Astrocyte (in vitro differentiated cells and primary cell): ENCODE data around the gene NRG3. TPM values are rescaled to one million over a fixed set of nuclear protein-coding genes. Genes with fewer than 3 reads are reported as not detected.

Experiments used
- DNase-seq: peaks from one replicate; pipeline ENCODE4 v3.0.0-alpha.2; 2010; ENCODE audit warnings: low read depth
- FAIRE-seq: peaks from 2 replicates; lab custom pipeline; 2011; peaks lifted over from hg19 to GRCh38; lab: Jason Lieb, UNC
- H2AFZ ChIP-seq: 2 replicates; pipeline ENCODE4 v1.6.0; 2012; ENCODE audit warnings: low read depth, low read length, inconsistent platforms
- H3K27ac ChIP-seq: 2 replicates; pipeline ENCODE4 v1.5.1; 2011; ENCODE audit warnings: low read depth, low read length, inconsistent platforms
- H3K27me3 ChIP-seq: 2 replicates; pipeline ENCODE4 v1.6.0; 2011; ENCODE audit warnings: low read length, inconsistent platforms; ENCODE audit not compliant: insufficient read depth
- H3K36me3 ChIP-seq: 2 replicates; pipeline ENCODE4 v1.5.1; 2011; ENCODE audit warnings: low read length, inconsistent platforms; ENCODE audit not compliant: insufficient read depth
- H3K4me1 ChIP-seq: 2 replicates; pipeline ENCODE4 v1.5.1; 2011; ENCODE audit warnings: low read length, inconsistent platforms; ENCODE audit not compliant: insufficient read depth
- H3K4me2 ChIP-seq: 2 replicates; pipeline ENCODE4 v1.6.0; 2012; ENCODE audit warnings: low read length, inconsistent platforms
- H3K4me3 ChIP-seq: 2 replicates; pipeline ENCODE4 v1.5.1; 2011; ENCODE audit warnings: low read depth, mild to moderate bottlenecking, low read length, inconsistent platforms; ENCODE audit not compliant: insufficient read depth
- H3K79me2 ChIP-seq: 2 replicates; pipeline ENCODE4 v1.6.0; 2012; ENCODE audit warnings: mild to moderate bottlenecking, low read length, inconsistent platforms; ENCODE audit not compliant: insufficient read depth
- H3K9ac ChIP-seq: 2 replicates; pipeline ENCODE4 v1.6.0; 2012; ENCODE audit warnings: mild to moderate bottlenecking, low read length, inconsistent platforms
- H3K9me3 ChIP-seq: 2 replicates; pipeline ENCODE4 v1.5.1; 2012; ENCODE audit warnings: low read depth, mild to moderate bottlenecking, low read length, inconsistent platforms; ENCODE audit not compliant: insufficient read depth
- H4K20me1 ChIP-seq: 2 replicates; pipeline ENCODE4 v1.6.0; 2012; ENCODE audit warnings: low read length, inconsistent platforms; ENCODE audit not compliant: insufficient read depth
- H3K27ac Mint-ChIP-seq: one replicate; pipeline ENCODE4 v1.8.0; 2021; ENCODE audit warnings: mild to moderate bottlenecking, mixed read lengths; ENCODE audit not compliant: unreplicated experiment
- H3K27me3 Mint-ChIP-seq: one replicate; pipeline ENCODE4 v1.8.0; 2021; ENCODE audit warnings: low read depth, mixed read lengths; ENCODE audit not compliant: unreplicated experiment
- H3K36me3 Mint-ChIP-seq: one replicate; pipeline ENCODE4 v1.8.0; 2021; ENCODE audit warnings: low read depth, mixed read lengths; ENCODE audit not compliant: unreplicated experiment
- H3K4me1 Mint-ChIP-seq: one replicate; pipeline ENCODE4 v1.8.0; 2021; ENCODE audit warnings: low read depth, mixed read lengths; ENCODE audit not compliant: unreplicated experiment
- H3K4me3 Mint-ChIP-seq: one replicate; pipeline ENCODE4 v1.8.0; 2021; ENCODE audit warnings: mild to moderate bottlenecking, moderate library complexity, mixed read lengths; ENCODE audit not compliant: unreplicated experiment
- H3K9me3 Mint-ChIP-seq: one replicate; pipeline ENCODE4 v1.8.0; 2021; ENCODE audit warnings: mild to moderate bottlenecking, mixed read lengths; ENCODE audit not compliant: unreplicated experiment
- EZH2 ChIP-seq: IDR thresholded peaks from 2 replicates; pipeline ENCODE4 v1.6.1; 2012; ENCODE audit warnings: mild to moderate bottlenecking, low read length, inconsistent platforms; ENCODE audit not compliant: insufficient read depth
- total RNA-seq: library from RNA; stranded (reverse); gene quantifications from 2 replicates; pipeline ENCODE4 v1.2.1, GENCODE V29; 2021
- TF ChIP-seq, protein P1 (sequence below): IDR thresholded peaks from 2 replicates; pipeline ENCODE4 v1.5.1; 2011; ENCODE audit warnings: low read depth, mild to moderate bottlenecking, inconsistent platforms, low read length, moderate library complexity; ENCODE audit not compliant: insufficient read depth

Gene NRG3
- total RNA-seq, 1 donor from 2014 or later = 2.1 TPM

DNA sequence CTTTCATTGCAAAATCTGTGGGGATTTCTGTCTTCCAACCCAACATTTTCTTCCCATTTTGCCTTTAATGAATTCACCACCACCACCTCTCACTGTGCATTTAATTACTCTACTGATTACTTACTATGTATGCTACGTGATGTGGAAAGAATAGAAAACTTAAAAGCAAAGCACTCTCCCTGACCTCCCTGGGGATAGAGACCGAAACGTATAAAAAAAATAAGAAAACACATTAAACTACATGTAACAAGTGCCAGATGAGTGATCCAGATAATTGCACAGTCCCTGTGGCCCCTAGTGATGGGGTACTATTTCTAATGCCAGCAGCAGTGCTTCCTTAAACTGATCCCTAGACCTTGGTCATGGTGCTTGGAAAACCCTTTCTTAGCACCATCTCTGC lies 478.4 kb downstream of the NRG3 start:
- H4K20me1 ChIP-seq = no peaks in the 10 kb centered on the region
- H3K9me3 Mint-ChIP-seq = no peaks in the 10 kb centered on the region
- FAIRE-seq = no peak
- no peaks in the 10 kb centered on the region for H3K4me1 ChIP-seq
- DNase-seq = no peak
- H3K9ac ChIP-seq = no peak overlapping the region
- no peak overlapping the region for H3K4me2 ChIP-seq
- TF ChIP-seq, protein P1, sequence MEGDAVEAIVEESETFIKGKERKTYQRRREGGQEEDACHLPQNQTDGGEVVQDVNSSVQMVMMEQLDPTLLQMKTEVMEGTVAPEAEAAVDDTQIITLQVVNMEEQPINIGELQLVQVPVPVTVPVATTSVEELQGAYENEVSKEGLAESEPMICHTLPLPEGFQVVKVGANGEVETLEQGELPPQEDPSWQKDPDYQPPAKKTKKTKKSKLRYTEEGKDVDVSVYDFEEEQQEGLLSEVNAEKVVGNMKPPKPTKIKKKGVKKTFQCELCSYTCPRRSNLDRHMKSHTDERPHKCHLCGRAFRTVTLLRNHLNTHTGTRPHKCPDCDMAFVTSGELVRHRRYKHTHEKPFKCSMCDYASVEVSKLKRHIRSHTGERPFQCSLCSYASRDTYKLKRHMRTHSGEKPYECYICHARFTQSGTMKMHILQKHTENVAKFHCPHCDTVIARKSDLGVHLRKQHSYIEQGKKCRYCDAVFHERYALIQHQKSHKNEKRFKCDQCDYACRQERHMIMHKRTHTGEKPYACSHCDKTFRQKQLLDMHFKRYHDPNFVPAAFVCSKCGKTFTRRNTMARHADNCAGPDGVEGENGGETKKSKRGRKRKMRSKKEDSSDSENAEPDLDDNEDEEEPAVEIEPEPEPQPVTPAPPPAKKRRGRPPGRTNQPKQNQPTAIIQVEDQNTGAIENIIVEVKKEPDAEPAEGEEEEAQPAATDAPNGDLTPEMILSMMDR = no peak
- no peak for TF ChIP-seq EZH2
- H2AFZ ChIP-seq = no peak overlapping the region
- no peak overlapping the region for H3K4me3 Mint-ChIP-seq
- no peaks in the 10 kb centered on the region for H3K79me2 ChIP-seq
- H3K27ac ChIP-seq = no peak overlapping the region
- no peaks in the 10 kb centered on the region for H3K36me3 Mint-ChIP-seq
- H3K9me3 ChIP-seq = no peaks in the 10 kb centered on the region
- H3K27me3 Mint-ChIP-seq = no peaks in the 10 kb centered on the region
- H3K4me3 ChIP-seq = no peak overlapping the region
- H3K4me1 Mint-ChIP-seq = no peaks in the 10 kb centered on the region
- no peak overlapping the region for H3K27ac Mint-ChIP-seq
- no peaks in the 10 kb centered on the region for H3K27me3 ChIP-seq
- no peaks in the 10 kb centered on the region for H3K36me3 ChIP-seq

DNA sequence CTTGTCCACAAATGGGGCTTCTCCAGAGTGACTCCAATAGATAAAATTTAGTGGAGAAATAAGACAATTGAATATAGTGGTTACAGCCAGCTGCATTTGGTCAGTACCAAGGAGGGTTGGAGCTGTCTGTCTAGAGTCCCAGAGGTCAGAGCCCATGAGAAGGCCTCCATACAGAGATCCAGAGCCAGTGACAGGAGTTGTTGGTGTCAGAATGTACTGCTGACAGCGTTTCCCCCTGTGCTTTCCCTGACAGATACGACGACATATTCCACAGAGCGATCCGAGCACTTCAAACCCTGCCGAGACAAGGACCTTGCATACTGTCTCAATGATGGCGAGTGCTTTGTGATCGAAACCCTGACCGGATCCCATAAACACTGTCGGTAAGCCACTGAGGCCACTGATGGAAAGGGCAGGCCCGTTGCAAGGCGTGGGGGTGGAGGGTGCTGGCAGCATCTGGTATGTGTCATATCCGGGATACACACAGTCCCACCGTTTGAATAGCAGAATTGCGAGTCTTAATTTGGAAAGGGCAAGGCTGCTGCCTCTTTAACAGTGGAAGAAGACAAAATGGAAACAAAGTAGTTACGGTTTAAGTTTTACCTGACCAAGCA lies 483.6 kb downstream of the NRG3 start:
- Histone ChIP-seq H3K9me3 (no peaks in the 10 kb centered on the region), H3K4me1 (no peaks in the 10 kb centered on the region), H3K4me2 (no peak overlapping the region), H2AFZ (peak overlapping the region; percentile 43), H3K27ac (no peak overlapping the region), H4K20me1 (no peaks in the 10 kb centered on the region), H3K4me3 (no peak overlapping the region), H3K27me3 (no peaks in the 10 kb centered on the region), H3K36me3 (no peaks in the 10 kb centered on the region), H3K9ac (no peak overlapping the region), H3K79me2 (no peaks in the 10 kb centered on the region)
- H3K27me3 Mint-ChIP-seq = no peaks in the 10 kb centered on the region
- H3K4me3 Mint-ChIP-seq = no peak overlapping the region
- TF ChIP-seq, protein P1 = no peak
- TF ChIP-seq EZH2 = no peak
- no peaks in the 10 kb centered on the region for H3K4me1 Mint-ChIP-seq
- FAIRE-seq (peak; percentile 9), DNase-seq (peak; percentile 4)
- H3K36me3 Mint-ChIP-seq = no peaks in the 10 kb centered on the region
- no peak overlapping the region for H3K27ac Mint-ChIP-seq
- H3K9me3 Mint-ChIP-seq = no peaks in the 10 kb centered on the region

DNA sequence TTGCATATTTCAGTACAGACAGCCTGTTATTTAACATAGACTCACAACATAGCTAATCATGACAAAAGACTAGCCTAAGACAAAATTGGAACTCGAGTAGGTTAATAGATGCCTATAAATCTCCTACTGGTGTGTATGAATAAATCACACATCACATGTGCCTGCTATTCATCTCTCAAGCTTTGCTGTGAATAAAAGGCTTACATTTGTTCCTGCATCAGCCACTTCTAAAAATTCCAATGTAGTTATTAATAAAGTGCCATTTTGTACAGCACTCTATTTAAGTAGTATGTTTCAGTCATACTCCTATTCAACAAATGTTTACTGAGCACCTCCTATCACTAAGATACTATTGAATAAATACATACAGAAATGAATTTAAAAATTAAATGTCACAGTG lies 486.3 kb downstream of the NRG3 start:
- H3K27me3 ChIP-seq = no peaks in the 10 kb centered on the region
- no peak for FAIRE-seq
- H3K4me2 ChIP-seq = no peak overlapping the region
- no peak for TF ChIP-seq EZH2
- TF ChIP-seq, protein P1 = no peak
- Mint-ChIP-seq H3K27me3 (no peaks in the 10 kb centered on the region), H3K4me3 (no peak overlapping the region), H3K9me3 (no peaks in the 10 kb centered on the region), H3K27ac (no peak overlapping the region), H3K36me3 (no peaks in the 10 kb centered on the region), H3K4me1 (no peaks in the 10 kb centered on the region)
- no peaks in the 10 kb centered on the region for H3K36me3 ChIP-seq
- no peak for DNase-seq
- H3K4me3 ChIP-seq = no peak overlapping the region
- H3K4me1 ChIP-seq = no peaks in the 10 kb centered on the region
- H2AFZ ChIP-seq = no peak overlapping the region
- no peak overlapping the region for H3K9ac ChIP-seq
- no peaks in the 10 kb centered on the region for H3K79me2 ChIP-seq
- no peaks in the 10 kb centered on the region for H3K9me3 ChIP-seq
- no peak overlapping the region for H3K27ac ChIP-seq
- H4K20me1 ChIP-seq = no peaks in the 10 kb centered on the region
